ENCODE data around the gene GUCY1A1.

DNA sequence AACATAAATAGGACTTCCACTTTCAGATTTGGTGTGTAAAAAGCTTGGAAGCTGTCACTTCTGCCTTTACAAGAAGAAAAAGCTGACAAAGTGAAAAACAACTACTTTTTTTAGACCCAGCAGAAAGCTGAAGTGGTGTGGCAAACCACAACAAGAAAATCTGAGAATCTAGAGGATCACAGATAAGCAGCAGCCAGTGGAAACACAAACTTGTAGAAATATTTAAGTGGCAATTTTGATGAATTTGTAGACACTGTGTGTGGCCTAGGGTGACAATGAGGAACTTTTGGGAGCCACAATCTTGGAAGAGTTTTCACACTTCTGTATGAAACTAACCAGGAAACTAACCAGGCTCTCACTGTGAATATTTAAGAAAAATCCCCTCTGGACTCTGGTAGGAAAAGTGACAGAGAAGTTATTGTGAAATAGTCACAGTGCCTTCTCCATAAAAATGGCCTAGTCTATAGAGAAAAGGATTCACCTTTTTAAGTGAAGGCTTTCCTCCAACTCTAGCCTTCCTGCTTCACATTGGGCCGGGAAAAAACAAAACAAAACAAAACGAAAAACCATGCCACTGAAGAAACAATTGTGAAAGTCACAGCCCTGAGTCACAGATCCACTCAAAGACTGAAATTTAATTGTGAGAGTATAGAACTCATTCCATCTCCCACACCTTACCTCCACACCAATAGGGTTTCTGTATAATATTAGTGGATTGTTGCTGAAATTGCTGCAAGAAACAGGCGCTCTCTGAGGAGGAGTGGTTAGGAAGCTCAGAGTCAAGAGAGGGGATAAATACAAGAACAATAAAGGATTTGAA is 26.7 kb upstream of the GUCY1A1 start:
- TF ChIP-seq GATA2 (IDR thresholded peaks at IDR 0.05; ENCODE audit: low read depth, low read length) (no peak), GATA3 (IDR thresholded peaks at IDR 0.05; ENCODE audit: low read depth, low read length) (no peak)
